Measurements from ENCODE around the gene UBE2G2.

GRCh38 chr21:44838039-44838895 lies 36.6 kb upstream of the UBE2G2 start:
- no peak for TF ChIP-seq ESRRA (CRISPR knock-in tag; IDR thresholded peaks at IDR 0.05; ENCODE audit: borderline replicate concordance)
- TF ChIP-seq HMGXB4 (CRISPR knock-in tag; IDR thresholded peaks at IDR 0.05), result no peak
- TF ChIP-seq ELF4 (CRISPR knock-in tag; IDR thresholded peaks at IDR 0.05; ENCODE audit: low read depth), result no peak
- TF ChIP-seq TEAD4 (CRISPR knock-in tag; IDR thresholded peaks at IDR 0.05), result no peak
- no peak for TF ChIP-seq CTCF (IDR thresholded peaks at IDR 0.05)
